Tibial artery (tissue), 4 donors: Measurements from ENCODE around the gene RNF213.

ENCODE experiments used
- DNase-seq, 2 donors: peaks; one replicate each; pipeline ENCODE4 v3.0.0-alpha.2; 2019
- H3K27ac ChIP-seq, 2 donors: fragments of 200-600 bp; sonication (generic) in 1 of 2; 1 replicate in 1 of 2; 2 replicates in 1 of 2; pipeline ENCODE4 v1.5.1; 2018 to 2019; ENCODE audit warnings: mild to moderate bottlenecking in 1 of 2
- H3K27me3 ChIP-seq, 2 donors: fragments of 200-600 bp; sonication (generic) in 1 of 2; one replicate each; pipeline versions ENCODE4 v1.5.1 to v1.6.0; 2016 to 2019
- H3K36me3 ChIP-seq, 3 donors: fragments of 200-600 bp; sonication (generic) in 2 of 3; one replicate each; pipeline ENCODE4 v1.5.1; 2016 to 2019; ENCODE audit warnings: mild to moderate bottlenecking in 2 of 3
- H3K4me1 ChIP-seq, 4 donors: fragments of 200-600 bp; sonication (generic) in 2 of 4; 1 replicate in 3 of 4; 2 replicates in 1 of 4; pipeline ENCODE4 v1.5.1; 2016 to 2019
- H3K4me3 ChIP-seq, 2 donors: fragments of 200-600 bp; sonication (generic) in 1 of 2; 1 replicate in 1 of 2; 2 replicates in 1 of 2; pipeline ENCODE4 v1.5.1; 2018 to 2019; ENCODE audit warnings: mild to moderate bottlenecking in 2 of 2
- H3K9me3 ChIP-seq, 3 donors: fragments of 200-600 bp; sonication (generic) in 1 of 3; one replicate each; pipeline ENCODE4 v1.5.1; 2016 to 2019
- intact Hi-C: fragments of 100-400 bp; cut with DNase I; formaldehyde crosslinking; loops from one replicate; pipeline ENCODE4 v1.15.0; 2023; ENCODE audit warnings: low total_unique reads
- TF ChIP-seq, protein P1 (sequence below), 2 experiments: fragments of 200-600 bp in 1 of 2; fragments of 450-650 bp in 1 of 2; IDR thresholded peaks; one replicate each; pipeline ENCODE4 v1.5.1; 2017 to 2019; ENCODE audit warnings: antibody characterized with exemption in 2 of 2, mild to moderate bottlenecking in 1 of 2, moderate library complexity in 1 of 2

Gene RNF213

DNA sequence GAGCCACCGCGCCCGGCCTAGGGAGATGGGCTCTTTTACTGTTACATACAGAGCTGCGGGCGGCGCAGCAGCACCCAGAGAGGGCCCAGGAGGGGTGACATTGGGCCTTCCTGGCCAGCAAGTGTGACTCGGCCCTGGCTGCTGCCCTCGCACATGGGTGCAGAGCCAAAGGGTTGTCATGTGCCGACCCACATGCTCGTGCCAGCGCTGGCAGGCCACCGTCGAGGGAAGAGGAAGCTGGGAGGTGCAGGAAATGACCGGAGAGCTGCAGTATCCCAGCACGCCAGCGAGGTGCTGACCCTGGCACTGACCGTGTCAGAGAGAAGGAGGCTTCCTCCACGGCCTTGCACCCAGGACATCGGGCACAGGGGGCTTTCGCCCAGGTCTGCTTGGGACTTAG lies 162.3 kb downstream of the RNF213 start:
- peak in 1 of 2 donors; percentile 41 for DNase-seq
- no peak overlapping the region for H3K4me3 ChIP-seq
- H3K27me3 ChIP-seq = no peaks in the 10 kb centered on the region
- no peak overlapping the region for H3K27ac ChIP-seq
- peaks cover 0 to 38% (median 4%) of the 10 kb centered on the region in 3 donors for H3K36me3 ChIP-seq
- peaks cover 0 to 14% (median 4%) of the 10 kb centered on the region in 4 donors for H3K4me1 ChIP-seq
- intact Hi-C loops = loop anchor here (10.0 kb wide), 1 partner anchor 682 kb away; no protein-coding TSS in a partner anchor
- no peaks in the 10 kb centered on the region for H3K9me3 ChIP-seq
- TF ChIP-seq, protein P1, sequence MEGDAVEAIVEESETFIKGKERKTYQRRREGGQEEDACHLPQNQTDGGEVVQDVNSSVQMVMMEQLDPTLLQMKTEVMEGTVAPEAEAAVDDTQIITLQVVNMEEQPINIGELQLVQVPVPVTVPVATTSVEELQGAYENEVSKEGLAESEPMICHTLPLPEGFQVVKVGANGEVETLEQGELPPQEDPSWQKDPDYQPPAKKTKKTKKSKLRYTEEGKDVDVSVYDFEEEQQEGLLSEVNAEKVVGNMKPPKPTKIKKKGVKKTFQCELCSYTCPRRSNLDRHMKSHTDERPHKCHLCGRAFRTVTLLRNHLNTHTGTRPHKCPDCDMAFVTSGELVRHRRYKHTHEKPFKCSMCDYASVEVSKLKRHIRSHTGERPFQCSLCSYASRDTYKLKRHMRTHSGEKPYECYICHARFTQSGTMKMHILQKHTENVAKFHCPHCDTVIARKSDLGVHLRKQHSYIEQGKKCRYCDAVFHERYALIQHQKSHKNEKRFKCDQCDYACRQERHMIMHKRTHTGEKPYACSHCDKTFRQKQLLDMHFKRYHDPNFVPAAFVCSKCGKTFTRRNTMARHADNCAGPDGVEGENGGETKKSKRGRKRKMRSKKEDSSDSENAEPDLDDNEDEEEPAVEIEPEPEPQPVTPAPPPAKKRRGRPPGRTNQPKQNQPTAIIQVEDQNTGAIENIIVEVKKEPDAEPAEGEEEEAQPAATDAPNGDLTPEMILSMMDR (IDR thresholded peaks at IDR 0.05) = no peak

DNA sequence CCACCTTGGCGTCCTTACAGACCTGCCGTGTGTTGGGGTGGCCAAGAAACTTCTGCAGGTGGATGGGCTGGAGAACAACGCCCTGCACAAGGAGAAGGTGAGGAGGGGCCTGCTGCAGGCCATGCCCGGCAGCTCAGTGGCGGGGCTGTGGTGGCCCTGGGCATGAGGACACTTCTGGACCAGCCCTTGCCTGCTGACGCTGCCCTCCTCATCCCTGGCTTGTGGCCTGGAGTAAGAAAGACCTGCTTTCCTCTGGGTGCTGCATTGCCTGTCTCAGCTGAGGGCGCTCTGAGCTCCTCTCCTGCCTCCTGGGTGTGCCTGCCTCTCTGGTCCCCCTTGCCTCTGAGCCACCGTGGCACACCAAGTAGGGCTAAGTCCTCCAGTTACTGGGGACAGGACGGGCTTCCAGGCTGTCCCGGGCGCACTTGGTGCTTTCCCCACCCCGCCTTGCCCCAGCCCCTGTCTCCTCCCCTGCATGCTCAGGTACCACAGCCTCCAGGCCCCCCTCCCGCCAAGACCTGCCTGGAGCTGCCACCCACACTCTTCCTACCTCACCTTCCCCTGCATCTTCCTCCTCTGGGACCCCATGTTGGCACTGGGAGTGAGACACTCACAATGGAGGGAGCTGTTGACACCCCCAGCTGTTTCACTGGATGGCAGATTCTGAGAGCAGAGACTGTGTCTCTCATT lies 163.0 kb downstream of the RNF213 start:
- intact Hi-C loops = loop anchor here (10.0 kb wide), 1 partner anchor 681 kb away; no protein-coding TSS in a partner anchor
- no peak overlapping the region for H3K4me3 ChIP-seq
- H3K27me3 ChIP-seq = no peaks in the 10 kb centered on the region
- H3K36me3 ChIP-seq = peaks cover 0 to 38% (median 9%) of the 10 kb centered on the region in 3 donors
- no peaks in the 10 kb centered on the region for H3K9me3 ChIP-seq
- H3K27ac ChIP-seq = no peak overlapping the region
- DNase-seq = no peak
- H3K4me1 ChIP-seq = peaks cover 0 to 14% (median 4%) of the 10 kb centered on the region in 4 donors
- TF ChIP-seq, protein P1 (IDR thresholded peaks at IDR 0.05) = no peak

DNA sequence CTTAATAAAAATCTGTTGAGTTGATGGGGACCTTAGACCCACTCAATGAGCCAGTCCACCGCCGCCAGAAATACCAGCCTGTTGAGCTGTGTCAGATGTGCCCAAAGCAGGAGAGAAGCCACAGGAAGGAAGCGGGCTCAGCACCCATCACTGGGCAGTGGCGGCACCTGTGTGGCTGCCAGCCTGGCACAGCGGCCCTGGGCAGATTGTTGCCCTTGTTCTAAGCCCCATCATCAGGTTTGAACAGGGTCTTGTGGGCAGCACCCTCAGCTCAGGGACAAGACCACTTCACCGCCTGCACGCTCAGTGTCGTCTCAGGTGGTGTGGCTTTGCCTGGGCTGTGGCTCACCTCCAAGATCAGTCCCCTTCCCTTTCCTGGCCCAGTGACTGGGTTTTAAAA lies 163.6 kb downstream of the RNF213 start:
- no peak overlapping the region for H3K27ac ChIP-seq
- H3K4me3 ChIP-seq = no peak overlapping the region
- peaks cover 0 to 14% (median 4%) of the 10 kb centered on the region in 4 donors for H3K4me1 ChIP-seq
- DNase-seq = no peak
- intact Hi-C loops = loop anchor here (10.0 kb wide), 1 partner anchor 681 kb away; no protein-coding TSS in a partner anchor
- peaks cover 0 to 38% (median 15%) of the 10 kb centered on the region in 3 donors for H3K36me3 ChIP-seq
- TF ChIP-seq, protein P1 (IDR thresholded peaks at IDR 0.05) = no peak
- H3K9me3 ChIP-seq = no peaks in the 10 kb centered on the region
- no peaks in the 10 kb centered on the region for H3K27me3 ChIP-seq

GRCh38 chr17:80424878-80425765 lies 164.5 kb downstream of the RNF213 start:
- TF ChIP-seq, protein P1 (IDR thresholded peaks at IDR 0.05) = no peak
- Histone ChIP-seq H3K27ac (no peak overlapping the region), H3K27me3 (no peaks in the 10 kb centered on the region), H3K4me1 (peaks cover 0 to 14% (median 4%) of the 10 kb centered on the region in 4 donors), H3K36me3 (peaks cover 0 to 38% (median 22%) of the 10 kb centered on the region in 3 donors), H3K4me3 (no peak overlapping the region), H3K9me3 (no peaks in the 10 kb centered on the region)
- intact Hi-C loops = loop anchor here (10.0 kb wide), 1 partner anchor 680 kb away; no protein-coding TSS in a partner anchor
- peak in 1 of 2 donors; percentile 59 for DNase-seq

GRCh38 chr17:80425835-80426426 lies 165.3 kb downstream of the RNF213 start:
- TF ChIP-seq, protein P1 (IDR thresholded peaks at IDR 0.05) = no peak
- intact Hi-C loops = loop anchor here (2.0 to 10.0 kb wide), 2 partner anchors 555 to 679 kb away; no protein-coding TSS in a partner anchor
- peak in 1 of 2 donors; percentile 61 for DNase-seq
- Histone ChIP-seq H3K4me1 (peaks cover 0 to 14% (median 4%) of the 10 kb centered on the region in 4 donors), H3K27me3 (no peaks in the 10 kb centered on the region), H3K27ac (no peak overlapping the region), H3K36me3 (peaks cover 0 to 40% (median 22%) of the 10 kb centered on the region in 3 donors), H3K4me3 (no peak overlapping the region), H3K9me3 (no peaks in the 10 kb centered on the region)
